Measurements from ENCODE around the gene PGLYRP1. TPM values are rescaled to one million over a fixed set of nuclear protein-coding genes. Genes with fewer than 3 reads are reported as not detected.

Gene PGLYRP1
- total RNA-seq, 1 experiment from 2014 or later: not detected

GRCh38 chr19:46017874-46018675 lies 4.8 kb downstream of the PGLYRP1 start:
- Histone ChIP-seq H3K4me3 (replicated peaks in 1 of 2; ENCODE audit: low read depth in 1 of 2, low read length in 2 of 2) (no peak overlapping the region), H4K20me1 (ENCODE audit: insufficient read depth) (no peaks in the 10 kb centered on the region), H2AFZ (ENCODE audit: low read depth, low read length, poor library complexity, severe bottlenecking) (no peak overlapping the region), H3K9me2 (ENCODE audit: insufficient read depth) (no peaks in the 10 kb centered on the region), H3K9ac (ENCODE audit: low read length) (no peak overlapping the region), H3K79me2 (ENCODE audit: insufficient read depth, low read length) (no peaks in the 10 kb centered on the region), H3K4me1 (ENCODE audit: control insufficient read depth in 1 of 2, insufficient read depth in 2 of 2, low read length in 2 of 2) (peaks cover 3 to 14% of the 10 kb centered on the region in 2 experiments; a peak in 3 of 4 replicates), H3K9me3 (ENCODE audit: control insufficient read depth in 1 of 2, insufficient read depth in 1 of 2, low read depth in 1 of 2, low read length in 2 of 2) (no peaks in the 10 kb centered on the region), H3K36me3 (ENCODE audit: control insufficient read depth in 1 of 2, insufficient read depth in 2 of 2, low read length in 2 of 2) (no peaks in the 10 kb centered on the region), H3K4me2 (ENCODE audit: low read length) (no peak overlapping the region), H3K27ac (ENCODE audit: low read depth, low read length) (no peak overlapping the region), H3K27me3 (ENCODE audit: insufficient read depth, low read length) (no peaks in the 10 kb centered on the region)
- RAD21 ChIA-PET (ENCODE audit: low non-redundant PET in 1 of 2, low total read pairs in 2 of 2, uncharacterized antibody in 2 of 2, unreplicated experiment in 2 of 2): no interaction called here
- POLR2A ChIA-PET: interaction anchor here (1.5 kb wide), 1 partner anchor 154 kb away, joined by 3 read pairs; the partner anchor contains the start of gene FOXA3
- BruUV-seq (replicated peaks): no TSS peak
- CTCF ChIA-PET: interaction anchor here (1.0 to 2.1 kb wide), 4 partner anchors 59 to 200 kb away, joined by 4 to 12 read pairs (median 8); partner anchors contain the start of genes FOXA3 and SYMPK
- TF ChIP-seq EZH2 (IDR thresholded peaks at IDR 0.05) (no peak), CTCF (IDR thresholded peaks at IDR 0.05 in 2 of 3, conservative IDR thresholded peaks at IDR 0.05 in 1 of 3; ENCODE audit: borderline replicate concordance in 1 of 3, insufficient read depth in 1 of 3, low read depth in 2 of 3, low read length in 2 of 3) (0 out of 6 replicates have a peak, but pooled peaks of 1 of the 3 experiments have one; percentile 14)
- ATAC-seq (no peak), DNase-seq (ENCODE audit: low read depth, low spot score) (no peak)
- intact Hi-C loops (cut with micrococcal nuclease): loop anchor here (5.0 kb wide), 1 partner anchor 106 kb away; the partner anchor contains the start of gene NANOS2

DNA sequence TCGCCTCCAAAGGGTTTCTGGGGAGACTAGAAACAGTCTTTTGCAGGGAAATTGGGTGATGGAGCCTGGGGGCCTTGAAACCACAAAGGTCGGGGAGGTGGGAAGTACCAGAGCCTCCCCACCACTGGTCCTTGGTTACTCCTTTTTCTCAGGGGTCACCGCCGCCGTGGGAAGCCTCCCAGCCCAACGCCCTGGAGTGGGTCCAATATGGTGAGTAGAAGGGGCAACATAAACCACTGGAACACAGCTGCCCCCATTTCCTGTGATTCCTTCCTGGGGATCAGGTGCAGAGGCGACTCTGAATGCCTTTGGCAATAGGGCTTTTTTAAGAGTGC lies 5.8 kb downstream of the PGLYRP1 start:
- Histone ChIP-seq H3K4me1 (ENCODE audit: control insufficient read depth in 1 of 2, insufficient read depth in 2 of 2, low read length in 2 of 2) (peaks cover 3 to 14% of the 10 kb centered on the region in 2 experiments; a peak in 3 of 4 replicates), H3K4me2 (ENCODE audit: low read length) (no peak overlapping the region), H3K9me3 (ENCODE audit: control insufficient read depth in 1 of 2, insufficient read depth in 1 of 2, low read depth in 1 of 2, low read length in 2 of 2) (no peaks in the 10 kb centered on the region), H3K27me3 (ENCODE audit: insufficient read depth, low read length) (no peaks in the 10 kb centered on the region), H4K20me1 (ENCODE audit: insufficient read depth) (no peaks in the 10 kb centered on the region), H3K4me3 (replicated peaks in 1 of 2; ENCODE audit: low read depth in 1 of 2, low read length in 2 of 2) (no peak overlapping the region), H3K79me2 (ENCODE audit: insufficient read depth, low read length) (no peaks in the 10 kb centered on the region), H3K9me2 (ENCODE audit: insufficient read depth) (no peaks in the 10 kb centered on the region), H3K36me3 (ENCODE audit: control insufficient read depth in 1 of 2, insufficient read depth in 2 of 2, low read length in 2 of 2) (no peaks in the 10 kb centered on the region), H2AFZ (ENCODE audit: low read depth, low read length, poor library complexity, severe bottlenecking) (no peak overlapping the region), H3K27ac (ENCODE audit: low read depth, low read length) (no peak overlapping the region), H3K9ac (ENCODE audit: low read length) (no peak overlapping the region)
- ChIA-PET RAD21 (ENCODE audit: low non-redundant PET in 1 of 2, low total read pairs in 2 of 2, uncharacterized antibody in 2 of 2, unreplicated experiment in 2 of 2) (no interaction called here), CTCF (interaction anchor here (0.8 to 2.1 kb wide), 13 partner anchors 10 to 248 kb away, joined by 3 to 19 read pairs (median 4); partner anchors contain the start of genes CCDC61, FOXA3, IRF2BP1 and NANOS2), POLR2A (no interaction called here)
- TF ChIP-seq FOSL1 (IDR thresholded peaks at IDR 0.05; ENCODE audit: low read depth) (no peak), TCF7L2 (IDR thresholded peaks at IDR 0.05; ENCODE audit: borderline replicate concordance, extremely low read depth, insufficient read depth, insufficient read length) (no peak), SIN3A (IDR thresholded peaks at IDR 0.05; ENCODE audit: low read depth) (no peak), ZFX (IDR thresholded peaks at IDR 0.05) (no peak), ELF1 (IDR thresholded peaks at IDR 0.05; ENCODE audit: borderline replicate concordance, low read depth) (no peak)
- intact Hi-C loops (cut with micrococcal nuclease): loop anchor here (5.0 kb wide), 1 partner anchor 105 kb away; the partner anchor contains the start of gene NANOS2
- no peak for ATAC-seq
- DNase-seq (ENCODE audit: low read depth, low spot score): no peak
- no TSS peak for BruUV-seq (replicated peaks)

Data from HCT116 (cell line).